ENCODE results near the gene PVALEF. TPM values are rescaled to one million over a fixed set of nuclear protein-coding genes. Genes with fewer than 3 reads are reported as not detected.

PVALEF gene
- total RNA-seq, 1 experiment from 2014 or later, result not detected

GRCh38 chr17:81161536-81161935 is 3.8 kb upstream of the PVALEF start:
- no peak for DNase-seq
- no CpG with 5 or more reads among the region's 15 CpGs for WGBS (ENCODE audit: extremely low coverage, insufficient read length, low lambda C conversion rate)
- peaks cover 3% of the 10 kb centered on the region for H3K23me2 ChIP-seq (ENCODE audit: insufficient read length, low read depth, low read length, poor library complexity, severe bottlenecking)
- no peaks in the 10 kb centered on the region for H3K4me1 ChIP-seq (ENCODE audit: insufficient read depth, low read length)
- H3T11ph ChIP-seq (ENCODE audit: low read length), result no peak overlapping the region
- H3K4me2 ChIP-seq (ENCODE audit: insufficient read depth, insufficient read length, low read length), result no peak overlapping the region
- no peaks in the 10 kb centered on the region for H3K9me3 ChIP-seq (ENCODE audit: control insufficient read depth, low read depth, low read length)
- H3K79me1 ChIP-seq (ENCODE audit: insufficient read depth, low read depth, low read length, poor library complexity, severe bottlenecking), result no peaks in the 10 kb centered on the region
- Mint-ChIP-seq H3K27me3 (ENCODE audit: low read depth) (no peaks in the 10 kb centered on the region; the same call in 1 of the 2 replicates), H3K36me3 (ENCODE audit: insufficient read depth in 1 of 3, low read depth in 3 of 3) (no peaks in the 10 kb centered on the region), H3K9me3 (no peaks in the 10 kb centered on the region), H3K4me3 (no peak overlapping the region), H3K27ac (no peak overlapping the region; a peak in 1 of 7 replicates), H3K4me1 (no peaks in the 10 kb centered on the region)
- no peak overlapping the region for H2AFZ ChIP-seq (ENCODE audit: low read length)
- no peak for TF ChIP-seq CTCF (conservative IDR thresholded peaks at IDR 0.05)
- no peak overlapping the region for H3K56ac ChIP-seq (ENCODE audit: insufficient read length, low read depth, low read length)
- H2BK15ac ChIP-seq (ENCODE audit: low read depth, low read length), result no peak overlapping the region
- no peak overlapping the region for H2BK5ac ChIP-seq (ENCODE audit: insufficient read length, low read length)
- H4K5ac ChIP-seq (ENCODE audit: insufficient read length, low read depth, low read length), result no peak overlapping the region
- no peak overlapping the region for H3K9ac ChIP-seq (ENCODE audit: extremely low read depth, insufficient read length, low read length)
- H2BK120ac ChIP-seq (ENCODE audit: low read depth, low read length, poor library complexity, severe bottlenecking), result no peak overlapping the region
- H2BK12ac ChIP-seq (ENCODE audit: insufficient read length, low read depth, low read length), result no peak overlapping the region
- no peak overlapping the region for H3K4ac ChIP-seq (ENCODE audit: low read depth, low read length)
- no peak overlapping the region for H4K8ac ChIP-seq (replicated peaks; ENCODE audit: insufficient read length, low read depth, low read length)
- no peaks in the 10 kb centered on the region for H3K27me3 ChIP-seq (ENCODE audit: insufficient read depth, low read length)
- no peak overlapping the region for H4K91ac ChIP-seq (ENCODE audit: insufficient read length, low read depth, low read length)
- no peak overlapping the region for H3K27ac ChIP-seq (ENCODE audit: insufficient read length, low read depth, low read length)
- H3K79me2 ChIP-seq (ENCODE audit: insufficient read depth, low read length), result no peaks in the 10 kb centered on the region
- H2AK5ac ChIP-seq (ENCODE audit: insufficient read length, low read length), result no peak overlapping the region
- no peak overlapping the region for H2BK20ac ChIP-seq (ENCODE audit: low read depth, low read length, poor library complexity, severe bottlenecking)
- H3K14ac ChIP-seq (ENCODE audit: insufficient read depth, low read length), result no peak overlapping the region
- no peak overlapping the region for H3K18ac ChIP-seq (ENCODE audit: insufficient read length, low read depth, low read length)
- H4K20me1 ChIP-seq (ENCODE audit: control insufficient read depth, insufficient read depth, insufficient read length), result peaks cover 4% of the 10 kb centered on the region
- H3K23ac ChIP-seq (ENCODE audit: insufficient read length, low read depth, low read length), result no peak overlapping the region

Measured in H9 (cell line).